ENCODE results near the gene PLAU. TPM values are rescaled to one million over a fixed set of nuclear protein-coding genes. Genes with fewer than 3 reads are reported as not detected.
A peak's percentile ranks its signal among the peaks of the same experiment; 100 is the strongest.

Gene PLAU
- total RNA-seq, 2 experiments from 2014 or later, result 0.74 to 2.0 TPM

DNA sequence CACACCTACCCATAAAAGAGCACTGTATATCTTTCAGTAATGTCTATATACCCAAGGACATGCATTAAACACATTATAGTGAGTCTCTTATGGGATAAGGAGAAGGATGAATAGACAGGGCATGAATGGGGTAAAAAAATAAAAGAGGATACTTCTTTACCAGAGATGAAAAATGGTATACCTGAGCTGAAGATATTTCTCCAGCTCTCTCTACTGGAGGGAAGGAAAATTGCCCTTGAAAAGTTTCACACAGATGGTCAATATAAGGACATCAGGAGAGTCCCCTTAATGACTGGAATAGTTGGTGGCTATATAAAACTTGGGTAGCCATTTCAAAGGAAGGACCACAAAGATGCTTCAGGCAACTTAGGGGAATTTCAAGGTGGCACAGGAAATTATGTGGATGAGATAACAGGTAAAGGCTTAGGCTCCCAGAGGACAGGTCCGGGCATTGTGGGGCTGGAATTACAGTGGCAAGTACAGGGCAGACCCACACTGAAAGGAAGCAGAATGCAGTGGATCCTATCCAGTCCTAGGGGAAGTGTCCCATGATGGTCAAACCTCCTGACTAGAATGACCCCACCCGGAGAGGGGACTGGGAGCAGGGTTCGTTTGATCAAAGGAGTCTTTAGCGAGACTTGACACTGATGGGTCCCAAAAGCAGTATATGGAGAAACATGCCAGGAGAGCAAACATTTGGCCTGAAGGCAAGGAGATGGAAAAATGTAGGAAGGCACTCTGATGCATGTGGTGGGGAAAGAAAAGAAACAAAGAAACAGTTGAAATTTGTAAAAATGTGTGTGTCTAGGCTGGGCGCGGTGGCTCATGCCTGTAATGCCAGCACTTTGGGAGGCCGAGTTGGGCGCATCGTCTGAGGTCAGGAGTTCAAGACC is 35.6 kb downstream of the PLAU start:
- no TSS peak for BruUV-seq (replicated peaks)
- DNase-seq (ENCODE audit: low spot score), result no peak
- no peaks in the 10 kb centered on the region for H3K4me1 ChIP-seq (ENCODE audit: insufficient read depth, low read length, poor library complexity, severe bottlenecking)
- no peak overlapping the region for H3K4me3 ChIP-seq (ENCODE audit: low read depth, low read length, poor library complexity, severe bottlenecking)
- H2AFZ ChIP-seq (ENCODE audit: low read length), result no peak overlapping the region
- no peak overlapping the region for H3K27ac ChIP-seq (ENCODE audit: low read depth, low read length, poor library complexity, severe bottlenecking)
- no peaks in the 10 kb centered on the region for H3K9me3 ChIP-seq (ENCODE audit: low read length)
- H3K36me3 ChIP-seq (ENCODE audit: insufficient read depth, low read length), result no peaks in the 10 kb centered on the region
- intact Hi-C loops (cut with micrococcal nuclease; ENCODE audit: unreplicated experiment), result no loop called here
- no peaks in the 10 kb centered on the region for H4K20me1 ChIP-seq (ENCODE audit: insufficient read depth, low read length)
- ChIA-PET POLR2A (interaction anchor here (1.0 kb wide), 1 partner anchor 10 kb away, joined by 5 read pairs; no protein-coding TSS in a partner anchor), CTCF (ENCODE audit: unreplicated experiment) (interaction anchor here (1.6 kb wide), 1 partner anchor 11 kb away, joined by 4 read pairs; no protein-coding TSS in a partner anchor)
- H3K79me2 ChIP-seq (ENCODE audit: insufficient read depth, low read depth, low read length), result no peaks in the 10 kb centered on the region
- TF ChIP-seq, protein P1, sequence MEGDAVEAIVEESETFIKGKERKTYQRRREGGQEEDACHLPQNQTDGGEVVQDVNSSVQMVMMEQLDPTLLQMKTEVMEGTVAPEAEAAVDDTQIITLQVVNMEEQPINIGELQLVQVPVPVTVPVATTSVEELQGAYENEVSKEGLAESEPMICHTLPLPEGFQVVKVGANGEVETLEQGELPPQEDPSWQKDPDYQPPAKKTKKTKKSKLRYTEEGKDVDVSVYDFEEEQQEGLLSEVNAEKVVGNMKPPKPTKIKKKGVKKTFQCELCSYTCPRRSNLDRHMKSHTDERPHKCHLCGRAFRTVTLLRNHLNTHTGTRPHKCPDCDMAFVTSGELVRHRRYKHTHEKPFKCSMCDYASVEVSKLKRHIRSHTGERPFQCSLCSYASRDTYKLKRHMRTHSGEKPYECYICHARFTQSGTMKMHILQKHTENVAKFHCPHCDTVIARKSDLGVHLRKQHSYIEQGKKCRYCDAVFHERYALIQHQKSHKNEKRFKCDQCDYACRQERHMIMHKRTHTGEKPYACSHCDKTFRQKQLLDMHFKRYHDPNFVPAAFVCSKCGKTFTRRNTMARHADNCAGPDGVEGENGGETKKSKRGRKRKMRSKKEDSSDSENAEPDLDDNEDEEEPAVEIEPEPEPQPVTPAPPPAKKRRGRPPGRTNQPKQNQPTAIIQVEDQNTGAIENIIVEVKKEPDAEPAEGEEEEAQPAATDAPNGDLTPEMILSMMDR (conservative IDR thresholded peaks at IDR 0.05; ENCODE audit: low read length), result 0 out of 2 replicates have a peak, but pooled peaks have one; percentile 42
- TF ChIP-seq EZH2phosphoT487 (IDR thresholded peaks at IDR 0.05; ENCODE audit: borderline replicate concordance, low read depth, low read length), result no peak
- no peak overlapping the region for H3K4me2 ChIP-seq (ENCODE audit: low read length)
- H3K9me2 ChIP-seq (ENCODE audit: insufficient read depth, low read length), result no peaks in the 10 kb centered on the region

DNA sequence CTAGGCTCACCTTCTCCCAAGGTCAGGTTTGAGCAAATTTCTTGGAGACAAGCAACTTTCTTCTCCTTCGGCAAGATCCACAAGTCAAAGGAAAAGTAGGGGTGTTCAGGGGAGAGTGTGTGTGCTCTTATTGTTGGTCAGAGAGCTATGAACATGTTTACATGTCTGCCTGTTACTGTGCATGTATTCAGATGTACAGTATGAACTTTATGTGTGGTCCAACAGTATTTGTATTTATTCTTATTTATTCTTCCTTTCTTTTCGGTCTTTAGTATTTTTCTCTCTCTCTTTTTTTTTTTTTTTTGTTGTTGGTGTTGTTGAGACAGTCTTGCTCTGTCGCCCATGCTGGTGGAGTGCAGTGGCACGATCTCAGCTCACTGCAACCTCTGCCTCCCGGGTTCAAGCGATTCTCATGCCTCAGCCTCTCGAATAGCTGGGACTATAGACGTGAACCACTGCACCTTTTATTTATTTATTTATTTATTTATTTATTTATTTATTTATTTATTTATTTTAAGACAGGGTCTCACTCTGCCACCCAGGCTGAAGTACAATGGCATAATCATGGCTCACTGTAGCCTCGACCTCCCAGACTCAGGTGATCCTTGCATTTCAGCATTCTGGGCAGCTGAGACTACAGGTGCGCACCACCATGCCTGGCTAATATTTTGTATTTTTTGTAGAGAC is 38.2 kb downstream of the PLAU start:
- CTCF ChIA-PET (ENCODE audit: unreplicated experiment), result no interaction called here
- no peak for TF ChIP-seq EZH2phosphoT487 (IDR thresholded peaks at IDR 0.05; ENCODE audit: borderline replicate concordance, low read depth, low read length)
- POLR2A ChIA-PET, result no interaction called here

GRCh38 chr10:73950155-73950948 is 39.4 kb downstream of the PLAU start:
- no peak overlapping the region for H3K27ac ChIP-seq (ENCODE audit: low read depth, low read length, poor library complexity, severe bottlenecking)
- TF ChIP-seq, protein P1 (conservative IDR thresholded peaks at IDR 0.05; ENCODE audit: low read length), result no peak
- no peak for TF ChIP-seq EZH2phosphoT487 (IDR thresholded peaks at IDR 0.05; ENCODE audit: borderline replicate concordance, low read depth, low read length)
- intact Hi-C loops (cut with micrococcal nuclease; ENCODE audit: unreplicated experiment), result no loop called here
- H3K4me2 ChIP-seq (ENCODE audit: low read length), result no peak overlapping the region
- H3K4me1 ChIP-seq (ENCODE audit: insufficient read depth, low read length, poor library complexity, severe bottlenecking), result no peaks in the 10 kb centered on the region
- H3K9me2 ChIP-seq (ENCODE audit: insufficient read depth, low read length), result no peaks in the 10 kb centered on the region
- CTCF ChIA-PET (ENCODE audit: unreplicated experiment), result no interaction called here
- no peak for DNase-seq (ENCODE audit: low spot score)
- H4K20me1 ChIP-seq (ENCODE audit: insufficient read depth, low read length), result no peaks in the 10 kb centered on the region
- BruUV-seq (replicated peaks), result no TSS peak
- POLR2A ChIA-PET, result no interaction called here
- no peak overlapping the region for H3K4me3 ChIP-seq (ENCODE audit: low read depth, low read length, poor library complexity, severe bottlenecking)
- no peaks in the 10 kb centered on the region for H3K36me3 ChIP-seq (ENCODE audit: insufficient read depth, low read length)
- no peaks in the 10 kb centered on the region for H3K79me2 ChIP-seq (ENCODE audit: insufficient read depth, low read depth, low read length)
- no peaks in the 10 kb centered on the region for H3K9me3 ChIP-seq (ENCODE audit: low read length)
- no peak overlapping the region for H2AFZ ChIP-seq (ENCODE audit: low read length)

More for the DNA sequence above, 38.2 kb downstream of the PLAU start:
- Histone ChIP-seq H3K4me2 (ENCODE audit: low read length) (no peak overlapping the region), H3K4me3 (ENCODE audit: low read depth, low read length, poor library complexity, severe bottlenecking) (no peak overlapping the region), H2AFZ (ENCODE audit: low read length) (no peak overlapping the region), H3K79me2 (ENCODE audit: insufficient read depth, low read depth, low read length) (no peaks in the 10 kb centered on the region), H3K9me3 (ENCODE audit: low read length) (no peaks in the 10 kb centered on the region), H3K9me2 (ENCODE audit: insufficient read depth, low read length) (no peaks in the 10 kb centered on the region), H4K20me1 (ENCODE audit: insufficient read depth, low read length) (no peaks in the 10 kb centered on the region), H3K27ac (ENCODE audit: low read depth, low read length, poor library complexity, severe bottlenecking) (no peak overlapping the region), H3K36me3 (ENCODE audit: insufficient read depth, low read length) (no peaks in the 10 kb centered on the region), H3K4me1 (ENCODE audit: insufficient read depth, low read length, poor library complexity, severe bottlenecking) (no peaks in the 10 kb centered on the region)
- no peak for DNase-seq (ENCODE audit: low spot score)
- BruUV-seq (replicated peaks), result no TSS peak
- intact Hi-C loops (cut with micrococcal nuclease; ENCODE audit: unreplicated experiment), result no loop called here

Data from OCI-LY7 (cell line).